A673 (cell line): ENCODE measurements around the gene DNAJC13. TPM values are rescaled to one million over a fixed set of nuclear protein-coding genes. Genes with fewer than 3 reads are reported as not detected.

Experiments used
- BruUV-seq: library from RNA; stranded (reverse); fragments of 400-500 nt; replicated peaks from 2 replicates; lab custom pipeline; 2021; lab: Mats Ljungman, UMichigan
- CTCF ChIA-PET: fragments of 300-600 bp; sonication (Branson Sonifier 250); formaldehyde crosslinking; loops from one replicate; lab custom pipeline; 2022; ENCODE audit warnings: antibody characterized with exemption; lab: Charles Lee
- POLR2A ChIA-PET: fragments of 300-600 bp; sonication (Branson Sonifier 250); formaldehyde crosslinking; loops from one replicate; lab custom pipeline; 2022; ENCODE audit warnings: antibody characterized with exemption; ENCODE audit not compliant: low non-redundant PET; lab: Charles Lee
- DNase-seq: peaks from one replicate; pipeline ENCODE4 v3.0.0-alpha.2; 2015; ENCODE audit warnings: low spot score
- H3K27ac ChIP-seq: fragments of 200-600 bp; sonication (generic); 2 replicates; pipeline ENCODE4 v1.5.1; 2016; ENCODE audit warnings: mixed run types, low read depth, mild to moderate bottlenecking, mixed read lengths, antibody characterized with exemption, low read length; ENCODE audit not compliant: poor library complexity, severe bottlenecking
- H3K27me3 ChIP-seq: fragments of 200-600 bp; sonication (generic); replicated peaks from 2 replicates; pipeline ENCODE4 v1.6.1; 2017; ENCODE audit warnings: mixed run types, low read depth, mild to moderate bottlenecking, mixed read lengths, antibody characterized with exemption, low read length; ENCODE audit not compliant: insufficient read depth, poor library complexity
- H3K36me3 ChIP-seq: fragments of 200-600 bp; sonication (generic); 2 replicates; pipeline ENCODE4 v1.6.1; 2016; ENCODE audit warnings: mixed run types, mild to moderate bottlenecking, mixed read lengths, antibody characterized with exemption, low read length; ENCODE audit not compliant: insufficient read depth, poor library complexity, severe bottlenecking
- H3K4me1 ChIP-seq: fragments of 200-600 bp; sonication (generic); 2 replicates; pipeline ENCODE4 v1.6.1; 2017; ENCODE audit warnings: mixed run types, mild to moderate bottlenecking, mixed read lengths, antibody characterized with exemption, low read length; ENCODE audit not compliant: insufficient read depth, poor library complexity, severe bottlenecking
- H3K4me3 ChIP-seq: fragments of 200-600 bp; sonication (generic); 2 replicates; pipeline ENCODE4 v1.5.1; 2016; ENCODE audit warnings: low read depth, mixed run types, mild to moderate bottlenecking, mixed read lengths, low read length; ENCODE audit not compliant: poor library complexity, severe bottlenecking
- H3K9me3 ChIP-seq: fragments of 200-600 bp; sonication (generic); 2 replicates; pipeline ENCODE4 v1.6.1; 2016; ENCODE audit warnings: mixed run types, low read depth, mild to moderate bottlenecking, mixed read lengths, antibody characterized with exemption, low read length; ENCODE audit not compliant: poor library complexity, severe bottlenecking
- CTCF ChIP-seq: fragments of 300-800, 200-600 bp; sonication (generic); conservative IDR thresholded peaks from 2 replicates; pipeline ENCODE4 v1.5.1; 2017; ENCODE audit warnings: low read depth, mild to moderate bottlenecking, antibody characterized with exemption, low read length, moderate library complexity, mixed read lengths
- EZH2 ChIP-seq: fragments of 200-600 bp; sonication (generic); IDR thresholded peaks from 2 replicates; pipeline ENCODE4 v1.6.1; 2017; ENCODE audit warnings: borderline replicate concordance, low read depth, mild to moderate bottlenecking, mixed read lengths, antibody characterized with exemption, low read length; ENCODE audit not compliant: poor library complexity, severe bottlenecking
- intact Hi-C: fragments of 100-400 bp; cut with micrococcal nuclease; formaldehyde crosslinking; loops from one replicate; pipeline ENCODE4 v1.10.0; 2022; ENCODE audit not compliant: unreplicated experiment
- total RNA-seq: library from RNA; stranded (reverse); gene quantifications from 2 replicates; pipeline ENCODE4 v1.2.3, GENCODE V29; 2021

Gene DNAJC13
- total RNA-seq, 1 experiment from 2014 or later: 46.0 TPM

- peak overlapping the region; percentile 3 for H3K27ac ChIP-seq
- peak; percentile 30 for DNase-seq
- POLR2A ChIA-PET: no interaction called here
Observed at GRCh38 chr3:132536442-132537153, 119.3 kb downstream of the DNAJC13 start.

GRCh38 chr3:132537297-132537696, 120.0 kb downstream of the DNAJC13 start:
- no peak overlapping the region for H3K27ac ChIP-seq
- ChIA-PET POLR2A (no interaction called here), CTCF (interaction anchor here (2.0 kb wide), 1 partner anchor 105 kb away, joined by 29 read pairs; no protein-coding TSS in a partner anchor)
- H3K9me3 ChIP-seq: no peaks in the 10 kb centered on the region
- BruUV-seq: no TSS peak
- intact Hi-C loops: loop anchor here (5.0 kb wide), 1 partner anchor 845 kb away; no protein-coding TSS in a partner anchor
- TF ChIP-seq EZH2 (no peak), CTCF (no peak; the same call in 1 of the 2 replicates)
- H3K4me3 ChIP-seq: no peak overlapping the region
- no peaks in the 10 kb centered on the region for H3K27me3 ChIP-seq
- H3K4me1 ChIP-seq: no peaks in the 10 kb centered on the region
- DNase-seq: no peak
- peaks cover 13% of the 10 kb centered on the region for H3K36me3 ChIP-seq

More at GRCh38 chr3:132536442-132537153, 119.3 kb downstream of the DNAJC13 start:
- no TSS peak for BruUV-seq
- TF ChIP-seq EZH2 (no peak), CTCF (no peak)
- Histone ChIP-seq H3K4me1 (no peaks in the 10 kb centered on the region), H3K36me3 (peaks cover 18% of the 10 kb centered on the region), H3K4me3 (no peak overlapping the region), H3K9me3 (no peaks in the 10 kb centered on the region), H3K27me3 (no peaks in the 10 kb centered on the region)
- CTCF ChIA-PET: interaction anchor here (1.0 to 2.0 kb wide), 3 partner anchors 20 to 106 kb away, joined by 3 to 29 read pairs (median 4); no protein-coding TSS in a partner anchor
- intact Hi-C loops: loop anchor here (1.0 to 5.0 kb wide), 2 partner anchors 106 to 846 kb away; no protein-coding TSS in a partner anchor

GRCh38 chr3:132538072-132538471, 120.8 kb downstream of the DNAJC13 start:
- Histone ChIP-seq H3K36me3 (peaks cover 13% of the 10 kb centered on the region), H3K9me3 (no peaks in the 10 kb centered on the region), H3K27me3 (no peaks in the 10 kb centered on the region), H3K4me3 (no peak overlapping the region), H3K4me1 (no peaks in the 10 kb centered on the region), H3K27ac (no peak overlapping the region)
- intact Hi-C loops: loop anchor here (5.0 kb wide), 1 partner anchor 844 kb away; no protein-coding TSS in a partner anchor
- ChIA-PET CTCF (no interaction called here), POLR2A (no interaction called here)
- no peak for DNase-seq
- TF ChIP-seq CTCF: no peak
- TF ChIP-seq EZH2: no peak
- BruUV-seq: no TSS peak
